ENCODE measurements around the gene SH3BGR.
"Not testable (repeated sequence)": the region's sequence is repeated elsewhere in the genome, so short reads cannot be mapped to it uniquely, and the experiment has no call there.

Gene SH3BGR

DNA sequence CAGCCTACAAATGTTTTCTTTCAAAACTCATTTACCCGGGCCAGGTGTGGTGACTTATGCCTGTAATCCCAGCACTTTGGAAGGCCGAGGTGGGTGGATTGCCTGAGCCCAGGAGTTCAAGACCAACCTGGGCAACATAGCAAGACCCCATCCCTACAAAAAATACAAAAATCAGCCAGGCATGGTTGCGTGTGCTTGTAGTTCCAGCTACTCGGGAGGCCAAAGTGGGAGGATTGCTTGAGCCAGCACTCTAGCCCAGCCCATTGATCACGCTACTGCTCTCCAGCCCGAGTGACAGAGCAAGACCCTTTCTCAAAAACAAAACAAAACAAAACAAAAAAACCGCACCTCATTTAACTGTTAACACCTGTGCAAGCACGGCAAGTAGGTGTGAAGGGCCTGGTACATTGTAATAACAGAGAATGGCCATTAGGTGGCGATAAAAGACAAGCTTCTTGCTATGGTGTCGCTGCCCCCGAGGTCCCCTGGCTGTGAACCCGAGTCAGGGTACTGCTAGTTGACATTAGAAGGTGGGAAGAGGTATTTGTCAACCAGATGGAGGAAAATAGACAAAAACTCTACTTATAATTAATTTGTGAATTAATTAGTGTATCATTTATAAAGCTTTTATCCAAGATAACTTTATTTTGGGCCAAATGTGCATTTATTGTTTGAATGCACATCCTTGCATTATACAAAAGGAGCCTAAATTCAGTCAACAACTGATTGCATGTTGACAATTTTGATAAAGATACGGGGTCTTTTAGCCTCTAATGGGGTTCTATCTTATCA is 66.5 kb downstream of the SH3BGR start:
- FAIRE-seq, result no peak

DNA sequence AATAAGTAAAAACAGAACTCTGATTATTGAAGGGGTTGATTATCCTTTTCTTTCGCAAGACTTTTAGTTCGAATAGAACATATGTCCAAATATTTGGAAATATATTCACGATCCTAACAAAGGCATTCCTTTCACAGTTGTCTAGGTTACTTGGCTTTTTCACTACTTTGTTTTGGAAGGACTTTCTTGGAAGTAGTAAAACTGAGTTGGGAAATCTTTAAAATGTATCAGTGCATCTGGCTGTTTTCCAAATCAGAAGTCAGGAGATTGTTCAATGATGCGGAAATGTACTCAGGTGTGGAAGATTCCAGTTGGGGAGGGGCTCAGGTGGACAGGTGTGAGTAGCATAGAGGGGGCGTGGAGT is 67.1 kb downstream of the SH3BGR start:
- no peak for FAIRE-seq

DNA sequence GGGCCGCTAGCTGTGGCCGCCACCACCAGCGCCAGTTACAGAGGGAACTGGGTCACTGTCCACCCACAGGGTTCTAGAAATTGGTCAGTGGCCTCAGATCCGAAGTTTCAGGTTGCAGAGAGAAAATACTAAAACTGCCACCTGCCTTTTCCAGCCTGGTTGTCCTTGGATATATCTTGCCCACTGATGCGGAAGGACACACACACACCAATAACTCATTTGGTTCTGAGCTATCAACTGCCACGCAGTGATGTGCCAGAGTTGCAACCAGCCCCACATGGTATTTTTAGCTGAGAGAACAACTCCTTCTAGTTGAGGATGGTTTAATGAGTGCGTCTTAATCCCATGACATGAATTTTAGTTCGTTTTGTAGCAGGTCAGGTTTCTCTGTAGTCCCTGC is 68.1 kb downstream of the SH3BGR start:
- no peak for FAIRE-seq

DNA sequence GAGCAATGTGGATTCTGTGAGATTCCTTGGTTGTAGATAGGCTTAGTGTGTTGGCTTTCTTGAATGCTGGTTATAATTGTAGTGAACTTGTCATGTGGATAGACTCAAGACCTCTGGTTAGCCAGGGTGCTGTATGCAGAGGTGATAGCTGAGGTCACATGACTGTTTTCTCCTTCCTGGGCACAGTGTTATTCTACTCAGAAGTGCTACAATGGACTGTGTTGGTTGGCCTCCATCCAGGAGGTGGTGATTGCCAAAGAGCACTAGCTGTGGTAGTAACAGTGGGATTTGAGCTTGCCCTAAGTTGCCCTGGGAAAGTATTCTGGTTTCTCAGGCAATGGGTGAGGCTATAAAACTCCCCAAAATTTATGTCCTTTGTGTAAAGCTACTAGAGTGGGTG is 71.6 kb downstream of the SH3BGR start:
- no peak for FAIRE-seq

DNA sequence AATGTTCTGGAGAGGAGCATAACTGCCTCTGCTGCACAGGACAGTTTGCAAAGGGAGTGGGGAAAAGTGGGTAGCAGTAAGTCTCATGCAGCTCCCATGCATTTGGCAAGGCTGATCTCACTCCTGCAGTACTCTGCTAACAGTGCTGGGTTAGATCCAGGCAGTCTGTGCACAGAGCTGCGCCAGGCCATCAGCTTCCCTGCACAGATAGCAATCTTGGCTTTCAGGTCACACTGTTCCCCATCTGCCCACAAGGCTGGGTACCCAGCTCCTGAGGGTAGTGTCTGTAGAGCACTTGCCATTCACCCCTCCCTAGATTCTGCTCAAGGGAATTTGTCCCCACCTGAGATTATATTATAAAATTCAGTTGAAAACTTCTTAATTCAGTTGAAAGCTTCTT is 72.1 kb downstream of the SH3BGR start:
- FAIRE-seq, result no peak

DNA sequence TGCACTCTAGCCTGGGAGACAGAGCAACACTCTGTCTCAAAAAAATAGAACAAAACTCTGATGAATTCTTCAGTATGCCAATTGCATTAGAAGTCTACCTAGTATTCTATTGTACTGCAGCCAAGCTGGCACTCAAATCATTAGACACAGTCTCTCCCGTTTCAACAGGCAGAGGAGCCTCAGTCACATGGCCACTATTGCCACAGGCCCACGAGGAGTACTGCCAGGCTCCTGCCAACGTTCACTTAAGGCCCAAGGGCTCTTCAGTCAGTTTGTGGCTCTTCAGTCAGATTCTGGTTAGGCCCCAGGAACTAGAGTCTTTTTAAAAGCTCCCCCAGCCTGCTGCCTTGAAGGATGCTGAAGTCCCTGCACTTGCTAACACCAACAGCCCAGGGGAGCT is 73.4 kb downstream of the SH3BGR start:
- FAIRE-seq, result no peak

DNA sequence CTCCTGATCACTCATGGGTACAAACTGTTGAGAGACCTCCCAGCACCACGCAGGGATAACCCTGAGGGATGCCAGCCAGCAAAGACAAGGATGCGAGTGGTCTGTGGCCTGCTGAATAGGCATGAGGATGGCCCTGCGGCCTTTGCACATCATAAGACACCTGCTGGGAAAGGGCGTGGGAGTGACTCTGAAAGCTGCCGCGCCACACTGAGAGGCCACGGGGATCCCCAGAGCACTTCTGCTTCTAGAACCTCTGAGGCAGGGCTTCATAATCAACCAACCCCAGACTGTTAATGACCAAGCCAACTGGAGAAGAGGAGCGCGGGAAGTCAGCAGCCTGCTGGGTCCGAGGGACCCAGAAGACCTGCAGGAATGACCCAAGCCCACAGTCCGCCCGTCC is 73.8 kb downstream of the SH3BGR start:
- FAIRE-seq, result no peak

DNA sequence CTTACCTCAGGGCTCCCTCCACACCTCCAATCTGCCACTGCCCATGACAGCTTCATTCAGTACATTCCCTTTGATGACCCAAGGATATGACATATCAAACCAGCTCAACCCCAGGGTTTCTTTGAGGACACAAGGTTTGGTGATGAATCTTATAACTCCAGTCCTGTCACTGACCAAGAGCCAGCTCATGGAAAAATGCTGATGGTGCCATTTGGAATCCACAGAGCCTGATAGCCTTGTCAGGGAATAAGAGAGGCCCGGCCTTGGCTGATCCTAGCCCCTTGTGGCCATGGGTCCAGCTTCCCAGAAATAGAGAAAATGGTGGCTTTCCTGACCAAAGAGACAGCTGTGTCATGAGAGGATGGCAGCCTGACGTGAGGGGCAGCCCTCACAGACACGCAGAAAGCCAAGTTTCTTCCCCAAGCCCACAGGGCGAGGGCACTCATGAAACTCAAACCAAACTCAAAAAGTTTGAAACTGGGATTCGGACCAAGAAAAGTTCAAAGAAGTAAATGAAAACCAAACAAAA is 75.4 kb downstream of the SH3BGR start:
- FAIRE-seq, result no peak

DNA sequence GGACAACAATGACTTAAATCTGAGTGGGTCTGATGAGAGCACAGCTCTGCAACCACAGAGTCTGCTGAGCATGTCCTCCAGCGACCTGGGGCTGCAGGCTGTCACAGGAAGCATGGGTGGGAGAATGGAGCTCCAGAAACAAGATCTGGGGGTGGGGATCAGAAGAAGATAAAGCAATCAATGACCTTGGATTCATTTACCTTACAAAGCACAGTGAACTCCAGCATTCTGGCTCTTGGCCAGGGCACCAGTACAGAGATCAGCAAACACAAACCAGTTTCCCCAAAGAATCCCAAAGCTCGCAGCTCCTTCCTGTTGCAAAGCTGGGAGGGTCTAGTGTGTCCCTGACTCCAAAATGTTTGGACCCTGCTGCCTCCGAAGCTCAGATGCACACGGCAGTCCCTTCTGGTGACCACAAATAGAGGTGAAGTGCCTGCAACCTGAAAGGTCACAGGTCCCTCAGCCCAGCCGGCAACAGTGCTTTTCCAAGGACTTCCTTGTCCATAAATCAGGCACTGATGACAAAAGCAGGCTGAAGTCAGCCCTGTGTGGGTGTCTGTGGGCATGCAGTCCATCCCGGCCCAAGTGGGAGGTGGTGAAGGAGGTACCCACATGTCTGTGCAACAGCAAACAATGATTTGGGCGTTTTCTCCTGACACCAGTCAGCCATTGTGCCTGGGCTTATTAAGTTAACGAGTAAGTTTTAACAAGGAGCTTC is 76.1 kb downstream of the SH3BGR start:
- no peak for FAIRE-seq

DNA sequence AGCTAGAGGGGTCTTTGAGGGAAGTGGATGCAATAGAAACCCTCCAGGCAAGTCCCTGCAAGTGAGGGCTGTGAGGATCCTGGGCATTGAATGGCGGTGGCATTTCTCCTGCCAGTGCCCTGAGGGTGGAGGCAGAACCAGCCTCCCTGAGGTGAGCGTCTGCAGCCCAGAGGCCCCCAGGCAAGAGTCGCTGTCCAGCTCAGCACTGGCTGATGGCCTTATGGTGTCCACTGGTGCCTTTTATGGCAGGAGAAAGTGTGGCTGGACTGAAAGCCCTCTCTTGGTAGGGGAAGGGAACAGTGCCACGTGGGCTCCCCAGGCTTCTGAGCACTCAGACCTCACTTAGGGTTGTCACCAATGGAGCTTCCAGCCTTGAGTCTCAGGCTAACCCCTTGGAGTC is 77.3 kb downstream of the SH3BGR start:
- FAIRE-seq, result no peak

DNA sequence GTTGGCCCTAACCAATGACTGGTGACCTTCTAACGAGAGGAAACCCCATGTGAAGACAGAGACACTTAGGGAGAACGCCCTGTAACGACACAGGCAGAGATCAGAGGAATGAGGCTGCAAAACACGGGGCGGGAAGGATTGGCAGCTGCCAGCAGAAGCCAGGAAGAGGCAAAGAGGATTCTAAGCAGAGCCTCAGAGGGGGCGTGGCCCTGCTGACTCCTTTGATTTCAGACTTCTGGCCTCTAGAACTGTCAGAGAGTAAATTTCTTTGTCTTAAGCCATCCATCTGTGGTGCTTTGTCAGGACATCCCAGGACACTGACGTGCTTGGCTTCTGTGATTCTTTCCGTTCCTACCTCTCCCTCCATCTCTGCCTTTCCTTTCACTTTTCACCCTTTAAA is 79.3 kb downstream of the SH3BGR start:
- no peak for FAIRE-seq

DNA sequence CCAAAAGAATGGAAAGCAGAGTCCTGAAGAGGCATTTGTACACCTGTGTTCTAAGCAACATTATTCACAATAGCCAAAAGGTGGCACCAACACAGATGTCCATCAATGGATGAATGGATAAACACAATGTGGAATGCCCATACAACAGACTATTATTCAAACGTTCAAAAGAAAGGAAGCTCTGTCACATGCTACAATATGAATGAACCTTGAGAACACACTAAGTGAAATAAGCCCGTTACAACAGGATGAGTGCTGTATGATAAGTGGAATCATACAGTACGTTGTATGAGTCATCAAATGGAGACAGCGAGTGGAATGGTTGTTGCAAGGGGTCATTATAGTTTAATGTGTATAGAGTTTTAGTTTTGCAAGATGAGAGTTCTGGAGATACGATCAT is 80.1 kb downstream of the SH3BGR start:
- no peak for FAIRE-seq

DNA sequence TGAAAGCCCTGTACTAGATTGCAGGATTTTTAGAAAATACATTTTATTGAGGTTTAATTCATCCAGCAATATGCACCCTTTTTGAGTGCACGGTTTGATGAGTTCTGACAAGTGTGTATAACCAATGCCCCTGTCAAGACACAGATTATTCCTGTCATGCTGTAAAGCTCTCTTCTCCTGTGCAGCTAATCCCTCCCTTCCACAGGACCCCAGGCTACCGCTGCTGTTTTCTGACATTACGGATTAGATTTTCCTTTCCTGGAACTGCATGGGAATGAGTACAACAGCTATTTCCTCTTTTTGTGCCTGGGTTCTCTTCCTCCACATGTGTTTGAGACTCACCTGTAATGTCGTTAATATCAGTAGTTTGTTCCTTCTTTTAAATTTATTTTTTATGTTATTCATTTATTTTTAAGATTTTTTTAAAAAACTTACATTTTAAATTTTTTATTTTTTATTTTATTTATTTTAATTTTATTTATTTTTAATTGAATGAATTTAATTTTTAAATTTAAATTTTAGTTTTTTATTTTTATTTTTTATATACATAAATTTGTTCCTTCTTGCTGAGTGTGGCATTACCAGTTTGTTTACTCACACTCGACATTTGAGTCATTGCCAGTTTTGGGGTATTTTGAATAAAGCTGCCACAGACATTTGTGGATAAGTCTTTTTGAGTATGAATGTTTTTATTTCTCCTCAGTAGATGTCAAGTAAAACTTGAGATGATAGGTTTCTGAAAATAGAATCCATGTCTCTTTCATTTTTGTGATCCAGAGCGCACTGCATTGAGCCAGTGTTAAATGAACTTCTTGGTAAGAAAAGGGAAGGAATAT is 82.0 kb downstream of the SH3BGR start:
- FAIRE-seq, result peak; percentile 98

DNA sequence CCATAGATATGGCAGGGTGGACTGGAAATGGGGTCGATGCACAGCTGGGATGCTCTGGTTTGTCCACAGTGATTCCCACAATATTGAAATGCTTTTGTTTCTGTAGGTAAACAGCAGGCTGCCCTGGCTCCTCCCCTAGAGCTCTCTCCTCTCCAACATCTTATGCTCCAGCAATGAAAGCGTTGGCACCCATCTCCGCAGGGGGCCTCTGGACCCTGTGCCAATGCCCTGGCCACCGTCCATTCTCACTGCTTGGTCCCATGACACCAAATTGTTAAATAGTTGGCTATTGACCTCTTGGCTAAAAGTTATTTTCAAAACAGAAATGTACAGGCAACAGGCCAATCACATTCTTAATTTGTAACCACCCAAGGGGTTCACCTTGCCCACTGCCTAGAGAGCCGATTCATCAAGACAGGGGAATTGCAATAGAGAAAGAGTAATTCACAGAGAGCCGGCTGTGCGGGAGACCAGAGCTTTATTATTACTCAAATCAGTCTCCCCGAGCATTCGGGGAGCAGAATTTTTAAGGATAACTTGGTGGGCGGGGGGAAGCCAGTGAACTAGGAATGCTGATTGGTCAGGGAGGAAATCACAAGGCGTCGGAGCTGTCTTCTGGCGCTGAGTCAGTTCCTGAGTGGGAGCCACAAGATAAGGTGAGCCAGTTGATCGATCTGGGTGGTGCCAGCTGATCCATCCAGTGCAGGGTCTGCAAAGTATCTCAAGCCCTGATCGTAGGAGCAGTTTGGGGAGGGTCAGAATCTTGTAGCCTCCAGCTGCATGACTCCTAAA is 84.1 kb downstream of the SH3BGR start:
- no peak for FAIRE-seq

DNA sequence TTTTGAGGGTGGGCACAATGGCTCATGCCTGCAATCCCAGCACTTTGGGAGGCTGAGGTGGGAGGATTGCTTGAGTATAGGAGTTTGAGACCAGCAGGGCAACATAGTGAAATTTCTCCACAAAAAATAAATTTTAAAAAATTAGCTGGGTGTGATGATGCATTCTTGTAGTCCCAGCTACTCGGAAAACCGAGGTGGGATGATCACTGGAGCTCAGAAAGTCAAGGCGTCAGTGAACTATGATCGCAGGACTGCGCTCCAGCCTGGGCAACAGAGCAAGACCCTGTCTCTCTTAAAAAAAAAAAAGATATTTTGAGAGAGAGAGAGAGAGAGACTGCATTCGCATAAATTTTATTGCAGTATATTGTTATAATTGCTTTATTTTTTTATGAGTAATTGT is 85.1 kb downstream of the SH3BGR start:
- FAIRE-seq, result no peak

DNA sequence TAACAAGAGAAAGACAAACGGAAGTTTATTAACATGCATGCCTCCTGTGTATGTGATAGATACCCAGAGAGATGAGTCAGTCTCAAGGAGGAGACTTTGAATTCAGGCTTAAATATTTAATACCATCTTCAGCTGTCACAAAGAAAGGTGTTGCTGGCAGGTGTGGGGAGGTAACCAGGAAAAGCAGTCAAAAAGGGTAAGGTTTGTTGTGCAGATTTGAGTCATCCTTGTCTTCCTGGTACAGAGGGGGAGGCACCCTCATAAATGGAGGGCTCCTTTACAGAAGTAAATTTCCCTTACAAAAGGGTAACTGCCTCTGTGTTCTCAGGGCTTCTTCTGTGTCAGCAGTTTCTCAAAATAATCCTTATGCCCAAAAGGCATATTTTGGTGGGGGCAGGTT is 85.8 kb downstream of the SH3BGR start:
- FAIRE-seq, result no peak

DNA sequence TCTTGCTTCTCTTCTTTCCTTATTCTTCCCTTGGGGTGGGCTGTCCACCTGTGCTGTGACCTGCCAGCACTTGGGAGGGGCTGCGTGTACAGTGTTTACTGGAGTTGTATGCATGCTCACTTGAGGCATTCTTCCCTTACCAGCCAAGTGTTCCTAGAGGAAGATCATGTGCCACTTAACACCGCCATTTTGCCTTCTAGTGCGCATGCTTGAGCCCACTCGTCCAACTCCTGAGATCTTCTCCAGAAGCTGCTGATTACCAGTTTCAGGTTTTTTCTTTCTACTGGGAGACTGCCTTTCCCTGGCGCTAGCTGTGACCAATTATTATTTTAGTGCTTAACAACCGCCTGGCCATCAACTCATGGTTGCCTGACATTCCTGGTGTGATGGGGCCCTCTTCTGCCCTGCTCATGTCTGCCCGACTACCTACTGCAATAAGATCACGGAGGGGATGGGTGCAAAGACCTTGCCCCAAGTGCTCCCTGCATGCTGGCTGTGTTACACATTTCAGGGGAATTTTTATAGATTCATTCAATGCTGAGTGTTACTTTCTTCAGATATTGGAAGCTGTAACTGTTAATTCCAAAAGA is 86.8 kb downstream of the SH3BGR start:
- no peak for FAIRE-seq

DNA sequence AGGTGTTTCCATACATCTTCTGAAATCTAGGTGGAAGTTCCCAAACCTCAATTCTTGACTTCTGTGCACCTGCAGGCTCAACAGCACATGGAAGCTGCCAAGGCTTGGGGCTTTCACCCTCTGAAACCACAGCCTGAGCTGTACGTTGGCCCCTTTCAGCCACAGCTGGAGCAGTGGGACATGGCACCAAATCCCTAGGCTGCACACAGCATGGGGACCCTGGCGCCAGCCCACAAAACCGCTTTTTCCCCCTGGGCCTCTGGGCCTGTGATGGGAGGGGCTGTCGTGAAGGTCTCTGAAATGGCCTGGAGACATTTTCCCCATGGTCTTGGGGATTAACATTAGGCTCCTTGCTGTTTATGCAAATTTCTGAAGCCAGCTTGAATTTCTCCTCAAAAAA is 88.6 kb downstream of the SH3BGR start:
- FAIRE-seq, result not testable (repeated sequence)

DNA sequence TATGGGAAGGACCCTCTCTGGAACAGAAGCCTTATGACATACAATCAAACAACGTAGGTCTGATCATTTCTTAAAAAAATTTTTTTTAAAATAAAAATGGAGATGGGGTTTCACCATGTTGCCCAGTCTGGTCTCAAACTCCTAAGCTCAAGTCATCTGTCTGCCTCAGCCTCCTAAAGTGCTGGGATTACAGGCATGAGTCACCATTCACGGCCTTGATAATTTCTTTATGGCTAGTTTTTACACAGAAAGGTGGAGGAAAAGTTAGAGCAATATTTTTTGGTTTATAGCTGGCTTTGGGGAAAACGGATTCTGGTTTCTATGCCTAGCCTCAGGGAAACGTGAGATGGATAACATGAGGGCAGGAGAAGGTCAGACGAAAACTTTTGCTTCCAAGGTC is 91.0 kb downstream of the SH3BGR start:
- no peak for FAIRE-seq

DNA sequence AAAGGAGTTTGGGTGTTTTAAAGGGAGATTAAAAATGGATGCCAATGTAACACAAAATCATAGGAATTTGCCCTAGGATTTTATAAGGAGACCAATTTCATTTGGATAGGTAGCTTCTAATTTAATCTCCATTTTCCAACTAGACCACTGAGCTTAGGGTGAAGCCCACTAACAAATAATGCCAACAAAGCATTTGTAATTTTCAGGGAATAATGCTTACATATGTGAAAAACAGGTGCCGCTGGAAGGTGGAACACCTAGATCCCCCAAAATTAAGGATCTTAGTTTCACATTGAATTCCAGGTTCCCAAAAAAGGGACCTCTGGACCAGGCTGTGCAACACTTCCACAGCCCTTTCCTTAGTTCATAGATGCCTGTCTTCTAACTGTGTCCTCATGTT is 94.8 kb downstream of the SH3BGR start:
- no peak for FAIRE-seq

DNA sequence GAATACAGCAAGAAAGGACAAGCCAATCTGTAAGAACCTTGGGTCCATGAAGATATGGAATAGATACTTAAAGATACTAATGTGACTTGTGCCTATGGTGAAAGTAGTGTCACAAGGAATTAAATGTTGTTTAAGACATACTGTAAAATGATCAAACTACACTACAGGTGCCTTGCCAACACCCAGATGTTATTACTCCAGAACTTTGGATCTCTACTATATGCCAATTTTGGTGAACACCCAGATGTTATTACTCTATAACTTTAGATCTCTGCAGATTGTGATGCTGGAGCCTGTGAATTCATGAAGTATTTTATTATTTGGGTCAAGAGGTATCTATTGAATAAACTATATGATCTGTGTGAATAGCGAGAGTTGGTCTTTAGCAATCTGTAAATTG is 101.1 kb downstream of the SH3BGR start:
- FAIRE-seq, result peak; percentile 41

DNA sequence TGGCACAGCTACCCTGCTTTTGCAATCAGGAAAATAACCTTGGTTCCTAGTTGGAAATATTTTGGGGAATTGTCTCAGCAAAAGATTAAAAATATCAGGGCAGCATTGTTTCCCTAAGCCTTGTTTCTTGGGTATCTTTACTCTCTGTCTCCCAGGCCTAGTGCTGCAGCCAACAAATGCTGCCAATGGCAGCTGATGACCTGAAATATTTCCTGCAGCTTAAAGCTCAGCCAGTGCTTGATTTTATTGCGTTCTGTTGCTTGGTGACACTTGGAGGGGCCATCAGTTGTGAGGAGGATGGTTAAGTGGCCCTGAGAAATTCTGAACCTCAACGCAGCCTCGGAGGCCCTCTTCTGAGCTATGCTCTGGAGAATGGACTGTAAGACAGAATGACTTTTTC is 101.6 kb downstream of the SH3BGR start:
- FAIRE-seq, result no peak

Measured in colon (tissue), 2 donors.